Measurements from ENCODE around the gene AP2B1.

The AP2B1 gene

DNA sequence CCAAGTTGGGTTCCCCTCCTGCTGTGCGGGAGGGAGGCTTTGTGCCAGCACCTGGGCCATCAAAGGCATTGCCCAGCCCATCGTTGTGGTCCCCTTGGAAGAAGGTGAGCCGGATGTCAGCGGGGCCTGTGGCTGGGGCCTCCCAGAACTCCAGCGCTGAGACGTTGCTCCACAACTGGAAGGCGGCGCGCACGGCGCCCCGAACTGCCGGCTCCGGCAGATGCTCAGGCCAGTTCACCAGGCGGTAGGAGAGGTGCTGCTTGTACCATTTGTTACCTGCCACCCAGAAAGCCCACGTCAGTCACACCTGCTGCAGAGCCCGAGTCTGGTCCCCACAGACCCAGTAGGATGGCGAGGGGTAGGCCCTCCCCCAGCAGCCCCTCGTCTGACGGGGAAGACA, 186.0 kb downstream of the AP2B1 start:
- no peak overlapping the region for H3K4me3 ChIP-seq (ENCODE audit: low read depth, low read length)
- TF ChIP-seq, protein P1, sequence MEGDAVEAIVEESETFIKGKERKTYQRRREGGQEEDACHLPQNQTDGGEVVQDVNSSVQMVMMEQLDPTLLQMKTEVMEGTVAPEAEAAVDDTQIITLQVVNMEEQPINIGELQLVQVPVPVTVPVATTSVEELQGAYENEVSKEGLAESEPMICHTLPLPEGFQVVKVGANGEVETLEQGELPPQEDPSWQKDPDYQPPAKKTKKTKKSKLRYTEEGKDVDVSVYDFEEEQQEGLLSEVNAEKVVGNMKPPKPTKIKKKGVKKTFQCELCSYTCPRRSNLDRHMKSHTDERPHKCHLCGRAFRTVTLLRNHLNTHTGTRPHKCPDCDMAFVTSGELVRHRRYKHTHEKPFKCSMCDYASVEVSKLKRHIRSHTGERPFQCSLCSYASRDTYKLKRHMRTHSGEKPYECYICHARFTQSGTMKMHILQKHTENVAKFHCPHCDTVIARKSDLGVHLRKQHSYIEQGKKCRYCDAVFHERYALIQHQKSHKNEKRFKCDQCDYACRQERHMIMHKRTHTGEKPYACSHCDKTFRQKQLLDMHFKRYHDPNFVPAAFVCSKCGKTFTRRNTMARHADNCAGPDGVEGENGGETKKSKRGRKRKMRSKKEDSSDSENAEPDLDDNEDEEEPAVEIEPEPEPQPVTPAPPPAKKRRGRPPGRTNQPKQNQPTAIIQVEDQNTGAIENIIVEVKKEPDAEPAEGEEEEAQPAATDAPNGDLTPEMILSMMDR (conservative IDR thresholded peaks at IDR 0.05; ENCODE audit: low read depth, low read length) = no peak
- no peak for DNase-seq (ENCODE audit: low read depth)

DNA sequence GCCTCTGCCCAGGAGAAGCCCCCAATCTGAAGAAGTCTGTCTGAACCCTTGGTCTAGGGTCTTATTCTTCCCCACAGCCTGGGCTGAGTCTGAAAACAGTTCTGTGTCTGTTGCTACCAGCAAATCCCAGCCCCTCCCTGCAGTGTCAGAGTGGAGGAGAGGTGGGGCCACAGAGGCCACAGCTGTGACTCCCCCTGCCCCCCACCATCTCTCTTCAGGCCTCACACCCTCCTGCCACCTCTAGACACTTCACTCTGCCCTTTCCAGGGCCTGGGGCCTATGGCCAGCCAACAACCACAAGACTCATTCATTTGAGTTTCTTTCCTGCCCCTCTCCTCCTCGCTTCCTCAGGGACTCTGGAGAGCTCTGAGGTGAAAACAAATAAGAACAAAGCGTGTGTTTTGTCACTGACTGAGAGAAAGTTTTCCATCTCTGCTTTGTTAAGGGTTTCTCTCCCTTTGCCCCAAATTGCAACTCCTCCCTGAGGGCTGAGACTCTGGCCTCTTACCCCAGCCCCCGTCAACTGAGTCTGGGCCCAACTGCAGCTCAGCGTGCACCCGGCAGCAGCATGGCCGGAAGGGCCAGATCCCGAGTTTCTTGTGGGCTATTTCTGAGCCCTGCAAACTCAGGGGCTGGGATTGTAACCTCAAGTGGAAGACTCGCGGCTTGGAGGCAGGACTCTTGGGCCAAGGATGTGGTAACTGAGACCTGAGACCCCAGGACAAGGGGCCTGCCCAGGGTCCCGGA, 186.7 kb downstream of the AP2B1 start:
- no peak overlapping the region for H3K4me3 ChIP-seq (ENCODE audit: low read depth, low read length)
- DNase-seq (ENCODE audit: low read depth) = no peak
- TF ChIP-seq, protein P1 (conservative IDR thresholded peaks at IDR 0.05; ENCODE audit: low read depth, low read length) = no peak

DNA sequence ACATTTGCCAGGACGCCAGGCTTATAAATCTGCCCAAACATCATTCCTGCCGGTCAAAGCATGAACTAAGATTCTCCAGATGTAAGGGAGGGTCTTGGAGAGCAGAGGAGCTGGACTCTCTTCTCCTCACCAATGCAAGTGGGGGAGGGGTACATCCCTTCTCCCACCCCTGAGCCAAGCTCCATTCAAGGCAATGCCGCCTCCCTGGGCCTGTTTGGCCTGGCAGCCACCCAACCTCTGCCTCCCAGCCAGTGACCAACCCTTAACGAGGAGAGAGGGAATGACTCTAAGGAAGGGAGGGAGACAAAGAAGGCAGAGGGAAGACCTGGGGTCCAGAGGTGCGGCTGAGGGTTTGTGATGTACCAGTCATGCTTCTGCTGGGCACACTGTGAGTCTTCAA, 187.4 kb downstream of the AP2B1 start:
- peak; percentile 23 for DNase-seq (ENCODE audit: low read depth)
- TF ChIP-seq, protein P1 (conservative IDR thresholded peaks at IDR 0.05; ENCODE audit: low read depth, low read length) = no peak
- no peak overlapping the region for H3K4me3 ChIP-seq (ENCODE audit: low read depth, low read length)

DNA sequence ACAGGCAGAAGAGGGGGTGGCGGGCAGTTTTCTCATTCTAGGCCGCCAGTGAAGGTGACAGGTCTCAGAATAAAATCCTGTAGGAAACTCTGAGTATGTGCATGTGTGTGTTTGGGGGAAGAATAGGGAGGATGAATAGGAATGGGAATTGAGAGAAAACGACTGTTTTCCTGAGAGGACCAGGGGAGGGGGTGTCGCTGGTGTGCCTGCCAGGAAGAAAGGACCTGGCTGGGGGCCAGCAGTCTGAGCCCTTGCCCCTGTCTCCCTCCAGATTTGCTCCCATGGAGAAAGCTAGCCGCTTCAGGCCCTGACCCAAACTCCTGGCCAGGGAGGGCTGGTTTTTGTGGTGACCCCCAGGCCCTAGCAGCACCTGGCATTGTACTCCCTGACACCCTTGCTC, 187.9 kb downstream of the AP2B1 start:
- no peak overlapping the region for H3K4me3 ChIP-seq (ENCODE audit: low read depth, low read length)
- TF ChIP-seq, protein P1 (conservative IDR thresholded peaks at IDR 0.05; ENCODE audit: low read depth, low read length) = no peak
- no peak for DNase-seq (ENCODE audit: low read depth)

DNA sequence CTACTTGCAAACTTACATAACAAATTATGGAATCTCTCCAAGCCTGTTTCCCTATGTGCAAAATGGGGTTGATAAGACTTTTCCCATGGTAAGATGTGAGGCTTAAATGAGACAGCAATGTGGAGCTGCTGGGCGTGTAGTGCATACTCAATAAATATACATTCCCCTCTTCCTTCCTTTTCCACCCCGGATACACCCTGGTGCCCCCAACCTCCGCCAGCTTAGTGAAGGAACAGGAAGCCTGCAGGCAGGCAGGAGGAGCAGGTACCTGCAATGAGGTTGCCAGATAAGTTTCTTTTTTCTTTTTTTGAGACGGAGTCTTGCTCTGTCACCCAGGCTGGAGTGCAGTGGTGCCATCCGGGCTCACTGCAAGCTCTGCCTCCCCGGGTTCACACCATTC, 188.5 kb downstream of the AP2B1 start:
- TF ChIP-seq, protein P1 (conservative IDR thresholded peaks at IDR 0.05; ENCODE audit: low read depth, low read length) = no peak
- H3K4me3 ChIP-seq (ENCODE audit: low read depth, low read length) = no peak overlapping the region
- DNase-seq (ENCODE audit: low read depth) = no peak

Data from choroid plexus epithelial cell (primary cell).